OCI-LY1 (cell line): ENCODE results near the gene TTLL11.

Experiments used
- H2AFZ ChIP-seq: fragments of 200-600 bp; sonication (generic), shearing (Covaris generic); 2 replicates; pipeline ENCODE4 v1.6.0; 2014; ENCODE audit warnings: antibody characterized with exemption, mild to moderate bottlenecking, low read length
- H3F3A ChIP-seq: fragments of 200-600 bp; sonication (generic), shearing (Covaris generic); 2 replicates; pipeline ENCODE4 v1.6.0; 2014; ENCODE audit warnings: mild to moderate bottlenecking, antibody characterized with exemption, low read length, moderate library complexity; ENCODE audit not compliant: insufficient read depth
- H3K27ac ChIP-seq: fragments of 200-600 bp; sonication (generic); 2 replicates; pipeline ENCODE4 v1.5.1; 2014; ENCODE audit warnings: low read length, mixed run types, mild to moderate bottlenecking, low read depth; ENCODE audit not compliant: poor library complexity, severe bottlenecking
- H3K27me3 ChIP-seq: fragments of 200-600 bp; sonication (generic); 2 replicates; pipeline ENCODE4 v1.6.0; 2014; ENCODE audit warnings: antibody characterized with exemption, mild to moderate bottlenecking, low read length, moderate library complexity; ENCODE audit not compliant: insufficient read depth
- H3K36me3 ChIP-seq: fragments of 200-600 bp; sonication (generic); 2 replicates; pipeline ENCODE4 v1.6.1; 2014; ENCODE audit warnings: mild to moderate bottlenecking, antibody characterized with exemption, low read length, moderate library complexity, mixed read lengths; ENCODE audit not compliant: insufficient read depth
- H3K4me1 ChIP-seq: fragments of 200-600 bp; sonication (generic); 2 replicates; pipeline ENCODE4 v1.5.1; 2014; ENCODE audit warnings: mild to moderate bottlenecking, low read length, moderate library complexity; ENCODE audit not compliant: insufficient read depth, severe bottlenecking
- H3K4me2 ChIP-seq: fragments of 200-600 bp; sonication (generic), shearing (Covaris generic); 2 replicates; pipeline ENCODE4 v1.6.1; 2014; ENCODE audit warnings: low read length
- H3K4me3 ChIP-seq: fragments of 200-600 bp; sonication (generic); 2 replicates; pipeline ENCODE4 v1.5.1; 2014; ENCODE audit warnings: low read length, low read depth, mild to moderate bottlenecking, mixed read lengths; ENCODE audit not compliant: poor library complexity, severe bottlenecking
- H3K79me2 ChIP-seq: fragments of 200-600 bp; shearing (Covaris generic); 2 replicates; pipeline ENCODE4 v1.6.1; 2016; ENCODE audit warnings: mixed run types, low read length, mixed read lengths; ENCODE audit not compliant: insufficient read depth
- H3K9ac ChIP-seq: fragments of 200-600 bp; sonication (generic), shearing (Covaris generic); 2 replicates; pipeline ENCODE4 v1.6.1; 2014; ENCODE audit warnings: mild to moderate bottlenecking, low read length, mixed read lengths
- H3K9me2 ChIP-seq: fragments of 200-600 bp; sonication (generic), shearing (Covaris generic); 2 replicates; pipeline ENCODE4 v1.6.1; 2014; ENCODE audit warnings: low read depth, mild to moderate bottlenecking, low read length, mixed read lengths
- H3K9me3 ChIP-seq: fragments of 200-600 bp; shearing (Covaris generic); 2 replicates; pipeline ENCODE4 v1.6.1; 2014; ENCODE audit warnings: low read length, mixed read lengths
- H4K20me1 ChIP-seq: fragments of 200-600 bp; sonication (generic), shearing (Covaris generic); 2 replicates; pipeline ENCODE4 v1.6.0; 2016; ENCODE audit warnings: mild to moderate bottlenecking, low read length; ENCODE audit not compliant: insufficient read depth
- EZH2 ChIP-seq: fragments of 200-600 bp; sonication (generic), shearing (Covaris generic); IDR thresholded peaks from 2 replicates; pipeline ENCODE4 v1.8.0; 2017; ENCODE audit warnings: borderline replicate concordance, mixed run types, mild to moderate bottlenecking, antibody characterized with exemption, low read length, moderate library complexity, mixed read lengths
- TF ChIP-seq, protein P1 (sequence below): fragments of 200-600 bp; sonication (generic), shearing (Covaris generic); IDR thresholded peaks from 2 replicates; pipeline ENCODE4 v1.5.1; 2017; ENCODE audit warnings: mild to moderate bottlenecking, antibody characterized with exemption, low read length, moderate library complexity, mixed read lengths

Gene TTLL11

DNA sequence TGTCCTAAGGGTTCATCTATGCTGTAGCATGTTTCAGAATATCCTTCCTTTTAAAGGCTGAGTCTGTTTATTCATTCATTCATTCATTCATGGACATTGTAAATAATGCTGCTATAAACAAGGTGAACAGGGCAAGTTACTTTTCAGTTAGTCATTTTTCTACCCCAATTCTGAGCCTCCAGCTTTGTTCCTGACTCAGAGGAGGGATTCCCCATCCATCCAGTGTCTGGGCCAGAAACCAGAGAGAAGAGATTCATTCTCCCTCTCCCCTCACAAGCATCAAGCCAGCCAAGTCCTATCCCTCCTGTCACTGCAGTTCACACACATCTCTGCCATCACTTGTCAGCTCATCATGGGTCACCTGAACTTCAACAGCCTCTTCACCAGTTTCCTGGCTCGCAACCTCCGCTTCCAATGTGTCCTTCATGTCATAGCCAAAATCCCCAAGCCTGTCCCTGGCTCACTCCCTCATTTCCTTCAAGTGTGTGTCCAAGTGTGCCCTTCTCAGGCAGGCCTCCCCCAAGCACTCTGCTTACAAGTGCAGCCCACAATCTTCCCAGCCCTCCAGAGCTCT is 203.0 kb downstream of the TTLL11 start:
- Histone ChIP-seq H3K36me3 (no peaks in the 10 kb centered on the region), H3K9me2 (no peaks in the 10 kb centered on the region), H3K27me3 (no peaks in the 10 kb centered on the region), H3K4me3 (no peak overlapping the region), H3K79me2 (no peaks in the 10 kb centered on the region), H3K4me2 (no peak overlapping the region), H3K4me1 (peaks cover 39% of the 10 kb centered on the region), H2AFZ (no peak overlapping the region), H4K20me1 (no peaks in the 10 kb centered on the region), H3K9me3 (no peaks in the 10 kb centered on the region), H3K9ac (no peak overlapping the region), H3K27ac (no peak overlapping the region), H3F3A (no peaks in the 10 kb centered on the region)
- no peak for TF ChIP-seq EZH2
- TF ChIP-seq, protein P1, sequence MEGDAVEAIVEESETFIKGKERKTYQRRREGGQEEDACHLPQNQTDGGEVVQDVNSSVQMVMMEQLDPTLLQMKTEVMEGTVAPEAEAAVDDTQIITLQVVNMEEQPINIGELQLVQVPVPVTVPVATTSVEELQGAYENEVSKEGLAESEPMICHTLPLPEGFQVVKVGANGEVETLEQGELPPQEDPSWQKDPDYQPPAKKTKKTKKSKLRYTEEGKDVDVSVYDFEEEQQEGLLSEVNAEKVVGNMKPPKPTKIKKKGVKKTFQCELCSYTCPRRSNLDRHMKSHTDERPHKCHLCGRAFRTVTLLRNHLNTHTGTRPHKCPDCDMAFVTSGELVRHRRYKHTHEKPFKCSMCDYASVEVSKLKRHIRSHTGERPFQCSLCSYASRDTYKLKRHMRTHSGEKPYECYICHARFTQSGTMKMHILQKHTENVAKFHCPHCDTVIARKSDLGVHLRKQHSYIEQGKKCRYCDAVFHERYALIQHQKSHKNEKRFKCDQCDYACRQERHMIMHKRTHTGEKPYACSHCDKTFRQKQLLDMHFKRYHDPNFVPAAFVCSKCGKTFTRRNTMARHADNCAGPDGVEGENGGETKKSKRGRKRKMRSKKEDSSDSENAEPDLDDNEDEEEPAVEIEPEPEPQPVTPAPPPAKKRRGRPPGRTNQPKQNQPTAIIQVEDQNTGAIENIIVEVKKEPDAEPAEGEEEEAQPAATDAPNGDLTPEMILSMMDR, result no peak

DNA sequence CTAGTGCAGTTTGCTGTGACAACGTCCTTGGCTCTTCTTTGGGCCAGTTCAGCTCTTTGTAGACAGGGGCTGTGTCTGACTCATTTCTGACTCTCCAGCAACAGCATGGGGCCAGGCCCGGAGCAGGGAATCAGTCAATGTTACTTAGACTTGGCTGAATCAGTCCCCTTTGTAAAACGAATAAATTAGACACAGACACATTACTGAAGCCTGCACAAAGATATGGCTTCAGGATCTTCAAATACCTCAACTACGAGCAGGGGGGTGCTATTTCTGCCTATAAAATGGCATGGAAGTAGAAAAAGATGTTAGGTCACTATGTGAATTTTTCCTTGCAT is 204.7 kb downstream of the TTLL11 start:
- Histone ChIP-seq H3K27me3 (no peaks in the 10 kb centered on the region), H3K9me2 (no peaks in the 10 kb centered on the region), H3K36me3 (no peaks in the 10 kb centered on the region), H3F3A (no peaks in the 10 kb centered on the region), H3K27ac (peak overlapping the region; percentile 90), H3K4me1 (peaks cover 49% of the 10 kb centered on the region), H4K20me1 (no peaks in the 10 kb centered on the region), H3K4me2 (no peak overlapping the region), H2AFZ (no peak overlapping the region), H3K9ac (no peak overlapping the region), H3K79me2 (no peaks in the 10 kb centered on the region), H3K4me3 (no peak overlapping the region), H3K9me3 (no peaks in the 10 kb centered on the region)
- TF ChIP-seq, protein P1, result no peak
- TF ChIP-seq EZH2, result no peak

DNA sequence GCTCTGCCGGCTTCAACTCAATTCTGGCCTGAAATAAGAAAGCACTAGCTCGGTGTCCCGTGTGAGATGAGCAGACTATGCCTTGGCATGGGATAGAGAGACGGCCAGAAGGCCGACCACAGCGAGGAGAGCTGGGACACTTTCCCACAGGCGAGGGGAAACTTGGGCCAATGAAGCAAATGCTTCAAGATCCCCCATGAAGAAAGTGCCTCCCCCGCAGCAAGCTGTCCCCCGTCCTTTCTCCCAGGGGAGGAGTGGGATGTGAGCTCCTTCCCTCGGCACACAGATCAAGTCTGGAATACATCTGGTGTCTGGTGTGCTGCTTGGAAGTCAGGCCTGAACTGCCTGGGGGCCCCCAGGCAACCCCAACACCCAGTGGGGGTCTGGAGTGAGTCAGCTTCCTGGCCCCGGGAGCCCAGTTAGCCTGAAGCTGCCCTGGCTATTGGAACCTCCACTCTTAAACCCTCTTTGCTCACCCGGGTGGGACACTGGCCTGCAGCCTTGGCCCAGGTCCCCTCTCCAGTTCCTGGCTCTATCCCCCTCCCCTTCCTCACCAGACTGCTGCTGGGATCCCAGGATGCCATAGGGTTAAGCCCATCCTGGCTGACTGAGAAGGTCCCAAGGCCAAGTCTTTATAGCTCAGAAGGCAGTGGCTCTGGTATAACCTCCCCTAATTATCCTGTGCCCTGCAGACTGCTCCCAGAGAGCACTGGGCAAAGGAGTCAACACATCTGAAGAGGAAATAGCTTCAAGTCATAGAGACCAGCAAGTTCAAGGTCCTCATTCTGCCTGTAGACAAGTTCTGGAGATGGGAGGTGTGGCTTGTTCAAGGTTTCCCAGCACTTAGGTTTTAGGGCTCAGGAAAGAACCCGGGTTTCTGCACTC is 205.3 kb downstream of the TTLL11 start:
- Histone ChIP-seq H2AFZ (no peak overlapping the region), H3K4me1 (peaks cover 52% of the 10 kb centered on the region), H3K9me2 (no peaks in the 10 kb centered on the region), H3K36me3 (no peaks in the 10 kb centered on the region), H3F3A (no peaks in the 10 kb centered on the region), H3K79me2 (no peaks in the 10 kb centered on the region), H3K4me2 (no peak overlapping the region), H3K27ac (peak overlapping the region; percentile 90), H3K27me3 (no peaks in the 10 kb centered on the region), H3K9me3 (no peaks in the 10 kb centered on the region), H3K9ac (no peak overlapping the region), H4K20me1 (no peaks in the 10 kb centered on the region), H3K4me3 (no peak overlapping the region)
- TF ChIP-seq EZH2, result no peak
- TF ChIP-seq, protein P1, result no peak
